CD4-positive, alpha-beta T cell treated with Interleukin-10 for 1 hour (primary cell): Measurements from ENCODE around the gene HIVEP3.

Experiments
- DNase-seq: peaks from one replicate; pipeline ENCODE4 v3.0.0-alpha.2; 2020

The HIVEP3 gene

GRCh38 chr1:41919764-41920397 lies 1.2 kb upstream of the HIVEP3 start:
- DNase-seq = peak; percentile 88

DNA sequence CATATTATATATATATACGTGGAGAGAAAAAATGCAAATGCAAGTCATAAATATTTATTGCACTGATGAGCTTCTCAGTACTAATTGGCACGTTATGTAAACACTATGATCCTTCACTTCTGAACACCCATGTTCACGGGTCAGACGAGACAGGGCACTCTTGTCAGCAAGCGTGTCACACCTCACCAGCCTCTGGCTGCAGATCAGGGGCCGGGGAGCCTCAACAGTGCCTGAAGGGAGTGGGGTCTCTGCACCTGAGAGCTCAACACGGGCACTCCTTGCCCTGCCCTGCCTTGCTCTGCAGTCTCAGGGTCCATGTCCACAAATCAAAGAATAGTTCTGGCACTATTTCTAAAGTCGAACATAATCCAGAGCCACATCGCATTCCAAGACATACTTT lies 409 bp upstream of the HIVEP3 start:
- no peak for DNase-seq

DNA sequence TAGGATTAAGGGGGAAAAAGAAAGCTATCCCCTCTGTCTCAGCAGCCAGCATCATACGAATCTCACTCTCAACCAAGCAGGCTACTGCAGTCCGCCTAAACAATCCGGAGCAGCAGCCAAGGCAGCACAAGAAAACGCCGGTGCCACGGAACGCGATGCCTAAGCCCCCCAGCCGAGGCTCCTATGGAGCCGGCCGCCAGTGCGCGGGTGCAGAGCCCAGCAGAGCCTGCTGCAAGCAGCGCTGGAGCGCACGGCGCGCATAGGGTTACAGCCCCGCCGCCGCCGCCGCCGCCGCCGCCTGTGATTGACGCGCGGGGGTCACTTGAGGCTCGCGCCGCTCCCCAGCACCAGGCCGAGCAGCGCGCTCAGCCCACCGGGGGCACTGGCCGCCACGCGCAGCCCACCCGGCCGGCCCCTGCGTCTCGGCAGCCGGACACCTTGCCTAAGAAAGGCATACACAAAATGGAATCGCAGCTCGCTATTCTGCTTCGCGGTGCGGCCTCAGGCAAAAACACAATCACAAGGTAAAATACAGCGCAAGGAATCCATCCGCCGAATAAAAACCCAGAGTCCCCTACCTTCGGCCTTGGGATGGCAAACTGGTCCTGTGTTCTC lies 780 bp downstream of the HIVEP3 start:
- no peak for DNase-seq

GRCh38 chr1:41917076-41917475 lies 1.6 kb downstream of the HIVEP3 start:
- DNase-seq = no peak

GRCh38 chr1:41915786-41916571 lies 2.7 kb downstream of the HIVEP3 start:
- DNase-seq = peak; percentile 69

DNA sequence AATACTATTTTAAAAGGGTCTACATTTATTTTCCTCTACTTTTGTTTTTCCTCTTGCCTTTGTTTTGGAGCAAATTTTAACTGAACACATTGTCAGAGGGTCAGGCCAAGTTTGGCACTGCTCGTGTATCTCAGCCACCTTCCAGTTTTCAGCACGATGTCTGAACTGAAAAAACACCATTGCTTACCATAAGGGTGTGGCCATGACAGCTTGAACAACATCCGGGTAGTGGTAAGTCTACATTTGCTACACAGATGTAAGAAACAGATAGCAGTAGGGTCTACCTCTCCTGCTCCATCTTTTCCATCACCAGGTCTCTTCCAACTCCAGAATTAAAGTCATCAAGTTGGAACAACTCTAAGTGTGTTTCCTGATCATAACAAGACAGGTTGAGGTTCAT lies 4.2 kb downstream of the HIVEP3 start:
- DNase-seq = peak; percentile 68

DNA sequence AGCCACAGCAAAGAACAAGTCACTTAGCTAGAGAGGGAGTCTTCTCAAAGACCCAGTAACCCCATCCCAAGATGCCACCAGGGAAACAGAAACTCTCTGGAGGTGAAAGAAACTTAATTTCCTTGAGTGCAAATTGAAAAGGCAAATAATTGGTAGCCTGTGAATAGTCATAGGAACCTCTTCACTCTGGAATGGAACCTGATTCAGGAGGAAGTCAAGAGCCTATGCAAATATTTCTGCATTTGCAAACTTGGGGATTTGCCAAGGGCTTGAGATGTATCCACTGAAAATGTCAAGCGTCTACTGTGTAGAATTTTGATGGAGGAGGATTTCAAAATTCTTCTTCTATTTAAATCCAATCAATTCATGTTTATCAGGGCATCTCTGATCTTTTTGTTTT lies 5.7 kb downstream of the HIVEP3 start:
- DNase-seq = no peak

DNA sequence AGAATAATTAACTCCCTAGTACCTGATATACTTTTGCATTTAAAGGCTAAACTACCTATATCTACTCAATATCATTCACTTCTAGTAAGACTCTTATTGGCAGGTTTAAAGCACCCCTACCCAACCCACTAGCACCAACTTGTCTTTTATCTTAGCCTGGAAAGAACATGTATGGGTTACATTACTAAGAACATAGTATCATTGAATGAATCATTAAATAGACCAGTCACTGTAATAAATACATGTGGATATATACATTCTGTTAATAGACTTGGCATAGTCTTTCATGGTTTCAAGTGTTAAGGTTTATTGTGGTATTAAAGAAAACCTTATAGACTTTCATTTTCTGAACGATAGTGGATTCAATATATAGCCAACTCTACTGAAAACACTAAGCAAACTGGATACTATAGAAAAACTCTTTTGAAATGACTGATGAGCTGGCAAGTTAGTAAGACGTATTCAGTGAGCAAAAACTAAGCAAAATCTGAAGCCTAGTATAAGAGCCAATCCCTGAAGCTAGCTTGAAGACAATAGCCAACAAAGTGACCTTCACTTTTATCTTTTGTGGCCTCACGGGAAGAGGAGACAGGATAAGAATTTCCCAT lies 10.3 kb downstream of the HIVEP3 start:
- no peak for DNase-seq

- no peak for DNase-seq
Measured at GRCh38 chr1:41907446-41907845, 11.3 kb downstream of the HIVEP3 start.

GRCh38 chr1:41906943-41907342 lies 11.8 kb downstream of the HIVEP3 start:
- no peak for DNase-seq

DNA sequence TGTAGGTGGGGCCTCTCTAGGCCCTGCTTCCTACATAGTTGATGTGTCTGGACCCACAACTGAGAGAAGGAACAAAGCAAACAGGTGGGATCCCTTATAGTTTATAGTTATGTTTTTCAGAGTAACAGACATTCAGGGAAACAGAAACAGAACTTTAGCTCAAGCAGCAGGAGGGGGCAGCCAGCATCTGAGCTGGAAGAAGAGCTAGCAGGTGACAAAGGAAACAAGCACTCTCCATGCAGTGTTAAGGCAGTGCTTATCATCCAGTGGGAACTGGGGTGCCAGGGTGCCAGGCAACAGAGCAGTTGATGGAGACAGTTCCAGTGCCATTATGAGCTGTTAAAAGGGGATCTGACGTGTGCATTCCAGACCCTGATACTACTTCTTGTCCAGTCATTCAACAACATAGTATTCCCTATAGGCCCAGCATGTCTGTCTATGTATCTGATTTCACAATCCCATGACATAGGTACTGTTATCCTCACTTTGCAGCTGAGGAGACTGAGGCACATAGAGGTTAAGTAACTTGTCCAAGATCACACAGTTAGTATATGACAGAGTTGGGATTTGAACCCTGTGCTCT lies 13.5 kb downstream of the HIVEP3 start:
- no peak for DNase-seq

GRCh38 chr1:41902664-41903063 lies 16.1 kb downstream of the HIVEP3 start:
- no peak for DNase-seq

GRCh38 chr1:41902159-41902577 lies 16.6 kb downstream of the HIVEP3 start:
- DNase-seq = no peak

GRCh38 chr1:41901551-41901950 lies 17.2 kb downstream of the HIVEP3 start:
- DNase-seq = no peak

GRCh38 chr1:41900603-41901444 lies 17.9 kb downstream of the HIVEP3 start:
- no peak for DNase-seq

- peak; percentile 87 for DNase-seq
Measured at GRCh38 chr1:41898191-41898713, 20.5 kb downstream of the HIVEP3 start.

DNA sequence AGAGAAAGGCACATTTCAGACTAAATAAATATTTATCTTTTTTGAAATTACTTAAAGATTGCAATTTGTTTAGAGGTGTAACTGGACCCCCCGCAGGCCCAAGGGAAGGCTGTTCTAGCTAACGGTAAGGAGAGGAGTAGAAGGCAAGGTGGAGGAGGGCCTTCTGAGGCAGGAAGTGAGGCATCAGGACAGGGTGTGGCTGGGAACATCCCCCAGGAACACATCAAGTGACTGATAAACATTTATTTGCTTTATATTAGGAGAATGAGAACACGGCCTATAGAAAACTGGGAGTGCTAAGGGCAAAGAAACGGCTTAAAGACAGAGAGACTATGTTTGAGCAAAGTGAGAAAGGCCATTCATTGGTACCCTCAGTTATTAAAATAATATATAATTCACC lies 23.2 kb downstream of the HIVEP3 start:
- DNase-seq = no peak

DNA sequence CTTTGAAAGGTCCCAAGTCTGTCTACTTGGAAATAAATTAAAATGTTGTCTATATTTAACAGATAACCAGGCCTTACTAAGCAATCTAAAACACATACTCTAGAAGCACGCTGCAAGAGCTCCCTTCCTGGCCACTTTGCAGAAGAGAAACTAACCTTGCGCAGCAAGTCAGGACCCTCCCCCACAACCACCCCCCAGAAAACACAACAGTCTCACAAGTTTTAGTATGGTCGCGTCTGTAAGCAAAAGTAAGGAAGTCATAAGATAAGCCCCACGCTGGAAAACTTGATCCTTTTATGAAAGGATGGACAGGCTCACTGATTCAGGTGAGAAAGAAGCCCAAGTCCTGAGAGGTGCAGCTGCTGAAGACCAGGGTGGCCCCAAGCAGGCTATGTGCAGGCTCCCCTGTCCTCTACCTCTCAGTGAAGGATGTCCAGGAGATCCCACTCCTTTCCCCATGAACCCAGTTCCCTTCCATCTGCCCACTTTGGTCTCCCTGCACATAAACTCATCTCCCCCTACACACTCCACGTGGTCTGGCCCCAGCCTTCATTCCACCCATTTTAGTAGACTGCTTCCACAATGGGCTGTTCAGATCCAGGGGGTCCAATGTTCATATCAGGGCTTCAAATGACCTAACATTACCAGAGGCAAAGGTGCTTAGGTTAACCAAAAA lies 23.8 kb downstream of the HIVEP3 start:
- no peak for DNase-seq

GRCh38 chr1:41894101-41894807 lies 24.5 kb downstream of the HIVEP3 start:
- DNase-seq = no peak

- peak; percentile 59 for DNase-seq
Measured at GRCh38 chr1:41892301-41892781, 26.4 kb downstream of the HIVEP3 start.
